Activated CD4-positive, alpha-beta T cell treated with anti-CD3 and anti-CD28 coated beads, Interleukin-2, amount 10 ng/mL, durations not matched to agents 7 days and 5 days (primary cell): Measurements from ENCODE around the gene CD300A. TPM values are rescaled to one million over a fixed set of nuclear protein-coding genes. Genes with fewer than 3 reads are reported as not detected.

ENCODE experiments used
- CTCF ChIA-PET: fragments of 350-600 bp; sonication (Branson Sonifier 250); formaldehyde crosslinking; loops from one replicate; lab custom pipeline; 2021; ENCODE audit warnings: antibody characterized with exemption; lab: Charles Lee
- POLR2A ChIA-PET: fragments of 350-600 bp; sonication (Branson Sonifier 250); formaldehyde crosslinking; loops from one replicate; lab custom pipeline; 2021; ENCODE audit warnings: antibody characterized with exemption; lab: Charles Lee
- DNase-seq: peaks from one replicate; pipeline ENCODE4 v3.0.0-alpha.2; 2020
- H3K27ac Mint-ChIP-seq: one replicate; pipeline ENCODE4 v1.8.0; 2021; ENCODE audit warnings: mild to moderate bottlenecking, moderate library complexity, mixed read lengths
- H3K27me3 Mint-ChIP-seq: one replicate; pipeline ENCODE4 v1.8.0; 2021; ENCODE audit warnings: mixed read lengths
- H3K36me3 Mint-ChIP-seq: one replicate; pipeline ENCODE4 v1.8.0; 2021; ENCODE audit warnings: low read depth, mixed read lengths
- H3K4me1 Mint-ChIP-seq: one replicate; pipeline ENCODE4 v1.8.0; 2021; ENCODE audit warnings: mixed read lengths
- H3K4me3 Mint-ChIP-seq: one replicate; pipeline ENCODE4 v1.8.0; 2021; ENCODE audit warnings: mild to moderate bottlenecking, moderate library complexity, mixed read lengths
- H3K9me3 Mint-ChIP-seq: one replicate; pipeline ENCODE4 v1.8.0; 2021; ENCODE audit warnings: mixed read lengths
- total RNA-seq, 2 experiments: library from RNA; stranded (reverse); gene quantifications; one replicate each; pipeline ENCODE4 v1.2.3, GENCODE V29; 2021

Gene CD300A
- total RNA-seq, 2 experiments from 2014 or later = 6.7 to 6.8 TPM

GRCh38 chr17:74443516-74444296, 22.7 kb upstream of the CD300A start:
- ChIA-PET POLR2A (interaction anchor here (0.5 kb wide), 1 partner anchor 68 kb away, joined by 14 read pairs; no protein-coding TSS in a partner anchor), CTCF (interaction anchor here (1.0 to 2.9 kb wide), 6 partner anchors 10 to 75 kb away, joined by 3 to 18 read pairs (median 6); no protein-coding TSS in a partner anchor)
- Mint-ChIP-seq H3K27ac (no peak overlapping the region), H3K27me3 (peaks cover 6% of the 10 kb centered on the region), H3K4me3 (no peak overlapping the region), H3K4me1 (peaks cover 2% of the 10 kb centered on the region), H3K9me3 (peaks cover 8% of the 10 kb centered on the region), H3K36me3 (no peaks in the 10 kb centered on the region)
- DNase-seq = no peak

- ChIA-PET POLR2A (no interaction called here), CTCF (interaction anchor here (1.1 to 2.9 kb wide), 5 partner anchors 9 to 76 kb away, joined by 3 to 18 read pairs (median 7); no protein-coding TSS in a partner anchor)
- no peak overlapping the region for H3K27ac Mint-ChIP-seq
- H3K4me1 Mint-ChIP-seq = peaks cover 2% of the 10 kb centered on the region
- H3K9me3 Mint-ChIP-seq = peaks cover 4% of the 10 kb centered on the region
- H3K4me3 Mint-ChIP-seq = no peak overlapping the region
- no peaks in the 10 kb centered on the region for H3K36me3 Mint-ChIP-seq
- DNase-seq = no peak
- peaks cover 2% of the 10 kb centered on the region for H3K27me3 Mint-ChIP-seq
Observed at GRCh38 chr17:74444406-74444805, 22.0 kb upstream of the CD300A start.

GRCh38 chr17:74445158-74445557, 21.3 kb upstream of the CD300A start:
- ChIA-PET CTCF (interaction anchor here (1.0 to 2.9 kb wide), 4 partner anchors 8 to 65 kb away, joined by 3 to 18 read pairs (median 10); no protein-coding TSS in a partner anchor), POLR2A (no interaction called here)
- H3K27me3 Mint-ChIP-seq = peaks cover 2% of the 10 kb centered on the region
- H3K4me3 Mint-ChIP-seq = no peak overlapping the region
- H3K27ac Mint-ChIP-seq = no peak overlapping the region
- no peaks in the 10 kb centered on the region for H3K36me3 Mint-ChIP-seq
- no peaks in the 10 kb centered on the region for H3K4me1 Mint-ChIP-seq
- peaks cover 2% of the 10 kb centered on the region for H3K9me3 Mint-ChIP-seq
- no peak for DNase-seq

- CTCF ChIA-PET = interaction anchor here (2.5 kb wide), 1 partner anchor 11 kb away, joined by 11 read pairs; no protein-coding TSS in a partner anchor
- Mint-ChIP-seq H3K36me3 (no peaks in the 10 kb centered on the region), H3K27me3 (peaks cover 10% of the 10 kb centered on the region), H3K9me3 (no peaks in the 10 kb centered on the region), H3K4me1 (peaks cover 4% of the 10 kb centered on the region), H3K4me3 (no peak overlapping the region), H3K27ac (no peak overlapping the region)
- POLR2A ChIA-PET = no interaction called here
- no peak for DNase-seq
Observed at GRCh38 chr17:74446551-74447500, 19.6 kb upstream of the CD300A start.

GRCh38 chr17:74447628-74448159, 18.7 kb upstream of the CD300A start:
- CTCF ChIA-PET = interaction anchor here (2.5 kb wide), 1 partner anchor 10 kb away, joined by 11 read pairs; no protein-coding TSS in a partner anchor
- Mint-ChIP-seq H3K4me3 (no peak overlapping the region), H3K27me3 (peaks cover 15% of the 10 kb centered on the region), H3K4me1 (peaks cover 12% of the 10 kb centered on the region), H3K9me3 (no peaks in the 10 kb centered on the region), H3K27ac (no peak overlapping the region), H3K36me3 (no peaks in the 10 kb centered on the region)
- POLR2A ChIA-PET = interaction anchor here (0.6 kb wide), 1 partner anchor 26 kb away, joined by 3 read pairs; no protein-coding TSS in a partner anchor
- DNase-seq = no peak

GRCh38 chr17:74448756-74449155, 17.7 kb upstream of the CD300A start:
- H3K36me3 Mint-ChIP-seq = no peaks in the 10 kb centered on the region
- peaks cover 22% of the 10 kb centered on the region for H3K27me3 Mint-ChIP-seq
- no peak overlapping the region for H3K4me3 Mint-ChIP-seq
- H3K4me1 Mint-ChIP-seq = peaks cover 18% of the 10 kb centered on the region
- H3K9me3 Mint-ChIP-seq = no peaks in the 10 kb centered on the region
- no peak for DNase-seq
- ChIA-PET POLR2A (no interaction called here), CTCF (interaction anchor here (2.5 kb wide), 1 partner anchor 9 kb away, joined by 11 read pairs; no protein-coding TSS in a partner anchor)
- no peak overlapping the region for H3K27ac Mint-ChIP-seq

- no peak for DNase-seq
- H3K27ac Mint-ChIP-seq = no peak overlapping the region
- peaks cover 22% of the 10 kb centered on the region for H3K27me3 Mint-ChIP-seq
- peaks cover 18% of the 10 kb centered on the region for H3K4me1 Mint-ChIP-seq
- POLR2A ChIA-PET = no interaction called here
- CTCF ChIA-PET = interaction anchor here (0.6 kb wide), 2 partner anchors 12 to 19 kb away, joined by 3 read pairs; no protein-coding TSS in a partner anchor
- no peaks in the 10 kb centered on the region for H3K9me3 Mint-ChIP-seq
- no peaks in the 10 kb centered on the region for H3K36me3 Mint-ChIP-seq
- no peak overlapping the region for H3K4me3 Mint-ChIP-seq
Observed at GRCh38 chr17:74449306-74449705, 17.1 kb upstream of the CD300A start.

GRCh38 chr17:74449773-74450172, 16.7 kb upstream of the CD300A start:
- no peaks in the 10 kb centered on the region for H3K9me3 Mint-ChIP-seq
- peaks cover 18% of the 10 kb centered on the region for H3K4me1 Mint-ChIP-seq
- DNase-seq = peak; percentile 3
- CTCF ChIA-PET = interaction anchor here (0.6 kb wide), 2 partner anchors 13 to 19 kb away, joined by 3 read pairs; no protein-coding TSS in a partner anchor
- no peaks in the 10 kb centered on the region for H3K36me3 Mint-ChIP-seq
- H3K4me3 Mint-ChIP-seq = no peak overlapping the region
- H3K27ac Mint-ChIP-seq = no peak overlapping the region
- POLR2A ChIA-PET = no interaction called here
- peaks cover 22% of the 10 kb centered on the region for H3K27me3 Mint-ChIP-seq

GRCh38 chr17:74450231-74450630, 16.2 kb upstream of the CD300A start:
- H3K27me3 Mint-ChIP-seq = peaks cover 22% of the 10 kb centered on the region
- ChIA-PET POLR2A (no interaction called here), CTCF (no interaction called here)
- no peaks in the 10 kb centered on the region for H3K36me3 Mint-ChIP-seq
- no peaks in the 10 kb centered on the region for H3K9me3 Mint-ChIP-seq
- H3K4me1 Mint-ChIP-seq = peaks cover 18% of the 10 kb centered on the region
- DNase-seq = no peak
- no peak overlapping the region for H3K27ac Mint-ChIP-seq
- H3K4me3 Mint-ChIP-seq = no peak overlapping the region

GRCh38 chr17:74450925-74451403, 15.5 kb upstream of the CD300A start:
- Mint-ChIP-seq H3K36me3 (no peaks in the 10 kb centered on the region), H3K4me1 (peaks cover 18% of the 10 kb centered on the region), H3K4me3 (no peak overlapping the region), H3K9me3 (no peaks in the 10 kb centered on the region), H3K27me3 (peaks cover 24% of the 10 kb centered on the region), H3K27ac (no peak overlapping the region)
- ChIA-PET CTCF (interaction anchor here (0.6 to 3.0 kb wide), 3 partner anchors 13 to 71 kb away, joined by 4 to 15 read pairs (median 5); no protein-coding TSS in a partner anchor), POLR2A (interaction anchor here (0.6 kb wide), 1 partner anchor 181 kb away, joined by 3 read pairs; no protein-coding TSS in a partner anchor)
- DNase-seq = no peak

- Mint-ChIP-seq H3K4me1 (peaks cover 18% of the 10 kb centered on the region), H3K27ac (no peak overlapping the region), H3K9me3 (no peaks in the 10 kb centered on the region), H3K4me3 (no peak overlapping the region), H3K36me3 (no peaks in the 10 kb centered on the region), H3K27me3 (peaks cover 24% of the 10 kb centered on the region)
- POLR2A ChIA-PET = no interaction called here
- CTCF ChIA-PET = interaction anchor here (1.1 to 3.0 kb wide), 2 partner anchors 12 to 72 kb away, joined by 5 to 15 read pairs; no protein-coding TSS in a partner anchor
- no peak for DNase-seq
Observed at GRCh38 chr17:74451557-74451956, 14.9 kb upstream of the CD300A start.
